AG09319 (cell line): ENCODE results near the gene ACOX2.

Experiments
- DNase-seq: peaks from one replicate; pipeline ENCODE4 v3.0.0-alpha.2; 2010; ENCODE audit warnings: low read depth; ENCODE audit errors: extremely low read depth
- CTCF ChIP-seq: IDR thresholded peaks from 2 replicates; pipeline ENCODE4 v1.5.1; 2011; ENCODE audit warnings: low read depth, mild to moderate bottlenecking, inconsistent platforms, low read length, moderate library complexity

The ACOX2 gene

GRCh38 chr3:58551636-58552180 is 14.7 kb upstream of the ACOX2 start:
- no peak for TF ChIP-seq CTCF
- DNase-seq: no peak

GRCh38 chr3:58544541-58544940 is 7.6 kb upstream of the ACOX2 start:
- no peak for TF ChIP-seq CTCF
- no peak for DNase-seq

GRCh38 chr3:58540176-58540858 is 3.3 kb upstream of the ACOX2 start:
- no peak for DNase-seq
- TF ChIP-seq CTCF: no peak

- TF ChIP-seq CTCF: no peak
- no peak for DNase-seq
These were observed 2.6 kb upstream of the ACOX2 start for GRCh38 chr3:58539626-58540025.

- DNase-seq: no peak
These were observed 667 bp upstream of the ACOX2 start for GRCh38 chr3:58537412-58538301.

GRCh38 chr3:58535531-58536500 is 1.2 kb downstream of the ACOX2 start:
- no peak for TF ChIP-seq CTCF
- no peak for DNase-seq

More at GRCh38 chr3:58537412-58538301, 667 bp upstream of the ACOX2 start:
- no peak for TF ChIP-seq CTCF
